Endothelial cell of umbilical vein (primary cell): Measurements from ENCODE around the gene TIMM10B. TPM values are rescaled to one million over a fixed set of nuclear protein-coding genes. Genes with fewer than 3 reads are reported as not detected.

Experiments
- BruUV-seq: library from RNA; stranded (reverse); fragments of 400-500 nt; replicated peaks from 2 replicates; lab custom pipeline; 2021; lab: Mats Ljungman, UMichigan
- CTCF ChIA-PET: fragments of 300-600, 350-600 bp; sonication (Branson Sonifier 250); formaldehyde crosslinking; loops from one replicate; lab custom pipeline; 2021; ENCODE audit warnings: antibody characterized with exemption, inconsistent platforms; lab: Charles Lee
- POLR2A ChIA-PET: fragments of 300-600, 350-600 bp; sonication (Branson Sonifier 250); formaldehyde crosslinking; loops from one replicate; lab custom pipeline; 2021; ENCODE audit warnings: antibody characterized with exemption, inconsistent platforms; lab: Charles Lee
- DNase-seq: peaks from one replicate; pipeline ENCODE4 v3.0.0-alpha.2; 2011; ENCODE audit warnings: low read depth, low spot score
- FAIRE-seq: peaks from 2 replicates; lab custom pipeline; 2011; peaks lifted over from hg19 to GRCh38; lab: Jason Lieb, UNC
- H2AFZ ChIP-seq: 2 replicates; pipeline ENCODE4 v1.6.0; 2012; ENCODE audit warnings: low read depth, low read length, control low read depth, inconsistent platforms
- H3K27ac ChIP-seq: 2 replicates; pipeline ENCODE4 v1.5.1; 2011; ENCODE audit warnings: low read depth, mild to moderate bottlenecking, control low read depth, low read length, moderate library complexity; ENCODE audit not compliant: insufficient read depth
- H3K27me3 ChIP-seq, 2 experiments: 2 replicates each; pipeline versions ENCODE4 v1.6.0 to v1.6.1; 2011; ENCODE audit warnings: low read length in 2 of 2, mixed read lengths in 1 of 2; ENCODE audit not compliant: control insufficient read depth in 2 of 2, insufficient read depth in 2 of 2
- H3K36me3 ChIP-seq, 2 experiments: 2 replicates in 1 of 2; 3 replicates in 1 of 2; pipeline ENCODE4 v1.5.1; 2011; ENCODE audit warnings: low read length in 2 of 2, mild to moderate bottlenecking in 1 of 2, moderate library complexity in 1 of 2; ENCODE audit not compliant: control insufficient read depth in 2 of 2, insufficient read depth in 2 of 2; ENCODE audit errors: extremely low read depth in 1 of 2
- H3K4me1 ChIP-seq: 3 replicates; pipeline ENCODE4 v1.5.1; 2011; ENCODE audit warnings: mild to moderate bottlenecking, low read length; ENCODE audit not compliant: control insufficient read depth, insufficient read depth; ENCODE audit errors: extremely low read depth
- H3K4me2 ChIP-seq: 2 replicates; pipeline ENCODE4 v1.6.1; 2011; ENCODE audit warnings: low read length, control low read depth, mixed read lengths; ENCODE audit not compliant: insufficient read depth
- H3K4me3 ChIP-seq, 3 experiments: fragments of 200-600 bp in 1 of 3; sonication (generic), shearing (Covaris generic) in 1 of 3; replicated peaks in 1 of 3; 2 replicates each; pipeline ENCODE4 v1.5.1; 2011 to 2016; ENCODE audit warnings: control low read depth in 3 of 3, low read length in 3 of 3, mild to moderate bottlenecking in 2 of 3, inconsistent platforms in 1 of 3, low read depth in 1 of 3, moderate library complexity in 1 of 3; ENCODE audit not compliant: insufficient read depth in 1 of 3
- H3K79me2 ChIP-seq: 2 replicates; pipeline ENCODE4 v1.6.0; 2012; ENCODE audit warnings: low read length, inconsistent platforms; ENCODE audit not compliant: control insufficient read depth, insufficient read depth
- H3K9ac ChIP-seq: replicated peaks from 2 replicates; pipeline ENCODE3; 2011; ENCODE audit warnings: low read length, control low read depth; ENCODE audit not compliant: insufficient read depth; ENCODE audit errors: extremely low read depth
- H3K9me1 ChIP-seq: replicated peaks from 3 replicates; pipeline ENCODE4 v1.6.0; 2011; ENCODE audit warnings: mild to moderate bottlenecking, low read length; ENCODE audit not compliant: control insufficient read depth, insufficient read depth; ENCODE audit errors: extremely low read depth
- H3K9me3 ChIP-seq: replicated peaks from 2 replicates; pipeline ENCODE4 v1.5.1; 2012; ENCODE audit warnings: low read length, inconsistent platforms; ENCODE audit not compliant: control insufficient read depth, insufficient read depth
- H4K20me1 ChIP-seq: replicated peaks from 2 replicates; pipeline ENCODE3; 2011; ENCODE audit warnings: mild to moderate bottlenecking, low read length; ENCODE audit not compliant: control insufficient read depth, insufficient read depth; ENCODE audit errors: extremely low read depth
- EZH2 ChIP-seq: IDR thresholded peaks from 2 replicates; pipeline ENCODE4 v1.6.1; 2012; ENCODE audit warnings: borderline replicate concordance, low read depth, mild to moderate bottlenecking, moderate library complexity, low read length, inconsistent platforms; ENCODE audit not compliant: severe bottlenecking
- FOS ChIP-seq: IDR thresholded peaks from 2 replicates; pipeline ENCODE4 v1.6.1; 2011; ENCODE audit warnings: mild to moderate bottlenecking, low read length, moderate library complexity, borderline replicate concordance; ENCODE audit not compliant: insufficient read depth
- GATA2 ChIP-seq: IDR thresholded peaks from 2 replicates; pipeline ENCODE4 v1.7.0; 2011; ENCODE audit warnings: low read depth, mild to moderate bottlenecking, moderate library complexity, mixed read lengths, low read length; ENCODE audit not compliant: insufficient read length, insufficient read depth
- MYC ChIP-seq: IDR thresholded peaks from one replicate; pipeline ENCODE4 v1.6.1; 2011; ENCODE audit warnings: mild to moderate bottlenecking, low read depth, low read length
- POLR2A ChIP-seq: IDR thresholded peaks from 2 replicates; pipeline ENCODE4 v1.6.1; 2012; ENCODE audit warnings: low read depth, mild to moderate bottlenecking, control low read depth, low read length
- POLR2AphosphoS5 ChIP-seq: IDR thresholded peaks from 2 replicates; pipeline ENCODE4 v1.6.1; 2012; ENCODE audit warnings: low read depth, mild to moderate bottlenecking, control low read depth, low read length, moderate library complexity; ENCODE audit not compliant: insufficient read depth
- dilution Hi-C: fragments of 300-500 bp; cut with MboI; formaldehyde crosslinking; loops from one replicate; pipeline ENCODE4 v1.15.0; 2019; ENCODE audit warnings: low sequenced_read_pairs; ENCODE audit not compliant: extremely low pct_ligation_motif_present
- intact Hi-C: fragments of 100-400 bp; cut with micrococcal nuclease; formaldehyde crosslinking; loops from one replicate; pipeline ENCODE4 v1.10.0; 2022
- polyA plus RNA-seq, 4 experiments: library from polyadenylated mRNA; depleted of rRNA in 3 of 4; stranded (reverse) in 3 of 4; unstranded in 1 of 4; fragments of >200 nt; gene quantifications; 2 replicates each; pipeline versions ENCODE4 v1.2.1 to v1.2.3, GENCODE V29; 2011 to 2012; ENCODE audit warnings: missing spikeins in 1 of 4
- total RNA-seq: library from RNA; stranded (reverse); gene quantifications from 2 replicates; pipeline ENCODE4 v1.2.3, GENCODE V29; 2021
- TF ChIP-seq, protein P1 (sequence below), 2 donors: IDR thresholded peaks; 1 replicate in 1 of 2; 2 replicates in 1 of 2; pipeline ENCODE4 v1.5.1; 2011; ENCODE audit warnings: low read length in 2 of 2, mild to moderate bottlenecking in 2 of 2, moderate library complexity in 2 of 2, control low read depth in 1 of 2, inconsistent platforms in 1 of 2, low read depth in 1 of 2; ENCODE audit not compliant: insufficient read depth in 1 of 2; ENCODE audit errors: extremely low read depth in 1 of 2
- TF ChIP-seq, protein P2 (sequence below): IDR thresholded peaks from 2 replicates; pipeline ENCODE4 v1.6.1; 2011; ENCODE audit not compliant: insufficient read depth, insufficient read length

Gene TIMM10B
- total and polyA plus RNA-seq, 2 donors (not counting 3 experiments of a cell fraction or from before 2014, with no cell fraction given) = 31.3 to 36.5 TPM

DNA sequence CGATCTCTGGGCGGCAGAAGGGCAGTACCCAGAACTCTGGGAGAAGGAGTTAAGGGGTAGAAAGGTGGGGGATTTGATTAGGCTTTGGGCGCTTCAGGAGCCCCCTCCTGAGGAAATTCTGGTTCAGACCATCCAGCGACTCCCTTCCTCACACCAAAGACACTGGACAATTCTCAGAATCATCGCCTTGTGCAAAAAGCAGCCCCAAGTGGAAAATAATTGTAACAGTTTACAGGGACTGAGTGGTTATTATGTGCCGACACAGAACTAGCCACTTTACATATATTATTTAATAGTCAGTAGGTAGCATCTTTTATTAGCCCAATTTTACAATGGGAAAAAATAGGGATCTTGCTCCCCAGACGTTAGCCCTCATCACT, 6.9 kb upstream of the TIMM10B start:
- Histone ChIP-seq H3K4me3 (peak overlapping the region; percentile 61 to 67 (median 64)), H3K27ac (peak overlapping the region; percentile 87), H3K9me1 (no peaks in the 10 kb centered on the region), H3K4me2 (peak overlapping the region; percentile 93), H3K79me2 (peaks cover 6% of the 10 kb centered on the region), H4K20me1 (no peaks in the 10 kb centered on the region), H3K4me1 (peaks cover 15% of the 10 kb centered on the region), H3K36me3 (peaks cover 2 to 16% of the 10 kb centered on the region in 2 experiments), H2AFZ (peak overlapping the region; percentile 82), H3K27me3 (no peaks in the 10 kb centered on the region), H3K9ac (peak overlapping the region; percentile 74), H3K9me3 (no peaks in the 10 kb centered on the region)
- DNase-seq (no peak), FAIRE-seq (peak; percentile 38)
- intact Hi-C loops = loop anchor here (2.0 to 5.0 kb wide), 3 partner anchors 144 to 242 kb away; partner anchors contain the start of genes FHIP1B and TPP1
- TF ChIP-seq MYC (no peak), FOS (no peak), POLR2A (no peak), GATA2 (no peak), POLR2AphosphoS5 (no peak), EZH2 (no peak)
- TF ChIP-seq, protein P1, sequence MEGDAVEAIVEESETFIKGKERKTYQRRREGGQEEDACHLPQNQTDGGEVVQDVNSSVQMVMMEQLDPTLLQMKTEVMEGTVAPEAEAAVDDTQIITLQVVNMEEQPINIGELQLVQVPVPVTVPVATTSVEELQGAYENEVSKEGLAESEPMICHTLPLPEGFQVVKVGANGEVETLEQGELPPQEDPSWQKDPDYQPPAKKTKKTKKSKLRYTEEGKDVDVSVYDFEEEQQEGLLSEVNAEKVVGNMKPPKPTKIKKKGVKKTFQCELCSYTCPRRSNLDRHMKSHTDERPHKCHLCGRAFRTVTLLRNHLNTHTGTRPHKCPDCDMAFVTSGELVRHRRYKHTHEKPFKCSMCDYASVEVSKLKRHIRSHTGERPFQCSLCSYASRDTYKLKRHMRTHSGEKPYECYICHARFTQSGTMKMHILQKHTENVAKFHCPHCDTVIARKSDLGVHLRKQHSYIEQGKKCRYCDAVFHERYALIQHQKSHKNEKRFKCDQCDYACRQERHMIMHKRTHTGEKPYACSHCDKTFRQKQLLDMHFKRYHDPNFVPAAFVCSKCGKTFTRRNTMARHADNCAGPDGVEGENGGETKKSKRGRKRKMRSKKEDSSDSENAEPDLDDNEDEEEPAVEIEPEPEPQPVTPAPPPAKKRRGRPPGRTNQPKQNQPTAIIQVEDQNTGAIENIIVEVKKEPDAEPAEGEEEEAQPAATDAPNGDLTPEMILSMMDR (IDR thresholded peaks at IDR 0.05; ENCODE audit: extremely low read depth in 1 of 2, insufficient read depth in 1 of 2, low read depth in 1 of 2, low read length in 2 of 2) = no peak
- TF ChIP-seq, protein P2, sequence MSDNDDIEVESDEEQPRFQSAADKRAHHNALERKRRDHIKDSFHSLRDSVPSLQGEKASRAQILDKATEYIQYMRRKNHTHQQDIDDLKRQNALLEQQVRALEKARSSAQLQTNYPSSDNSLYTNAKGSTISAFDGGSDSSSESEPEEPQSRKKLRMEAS = no peak
- dilution Hi-C loops = no loop called here
- ChIA-PET CTCF (interaction anchor here (1.2 to 3.5 kb wide), 5 partner anchors 10 to 145 kb away, joined by 3 to 32 read pairs (median 3); partner anchors contain the start of gene TPP1), POLR2A (interaction anchor here (1.0 kb wide), 1 partner anchor 55 kb away, joined by 3 read pairs; no protein-coding TSS in a partner anchor)
- BruUV-seq = TSS peak; percentile 93
